COR-L47 (cell line): ENCODE measurements around the gene TBCC.

Source experiments
- DNase-seq: peaks from one replicate; lab custom pipeline; 2025; lab: John Stamatoyannopoulos, UW

Gene TBCC

DNA sequence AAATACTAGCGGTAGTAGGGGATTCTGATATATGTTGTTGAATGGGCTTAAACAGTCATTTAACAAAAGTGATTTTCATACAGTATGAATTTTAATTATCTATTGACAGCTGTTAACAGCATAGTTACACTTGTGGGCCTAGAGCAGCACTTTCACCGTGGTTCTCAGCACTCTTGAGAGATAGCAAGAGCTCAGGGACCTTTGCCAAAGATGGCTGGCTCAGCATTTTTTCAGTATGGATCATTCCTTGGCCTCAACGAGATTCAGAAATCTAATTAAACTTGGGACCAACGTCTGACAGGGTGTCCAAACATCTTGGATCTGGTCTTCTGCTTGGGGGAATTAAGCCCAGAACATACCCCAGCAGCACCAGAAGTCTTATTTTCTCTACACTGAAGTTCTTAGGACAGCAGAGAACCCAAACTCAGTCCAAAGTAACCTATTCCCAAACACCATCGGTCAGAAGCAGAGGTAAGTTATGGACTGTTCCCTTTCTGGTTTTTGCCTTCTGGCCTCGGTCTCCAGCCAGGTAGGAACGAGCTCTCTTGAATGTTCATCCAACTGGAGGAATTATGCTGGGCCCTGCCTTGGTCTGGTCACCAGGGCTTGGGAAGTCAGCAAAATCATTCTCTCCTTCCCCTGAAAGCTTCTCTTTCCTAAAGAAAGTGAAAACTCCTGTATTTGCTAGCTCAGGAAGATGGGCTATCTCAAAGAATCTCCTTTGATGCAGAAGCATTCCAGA is 49.2 kb downstream of the TBCC start:
- DNase-seq = no peak

DNA sequence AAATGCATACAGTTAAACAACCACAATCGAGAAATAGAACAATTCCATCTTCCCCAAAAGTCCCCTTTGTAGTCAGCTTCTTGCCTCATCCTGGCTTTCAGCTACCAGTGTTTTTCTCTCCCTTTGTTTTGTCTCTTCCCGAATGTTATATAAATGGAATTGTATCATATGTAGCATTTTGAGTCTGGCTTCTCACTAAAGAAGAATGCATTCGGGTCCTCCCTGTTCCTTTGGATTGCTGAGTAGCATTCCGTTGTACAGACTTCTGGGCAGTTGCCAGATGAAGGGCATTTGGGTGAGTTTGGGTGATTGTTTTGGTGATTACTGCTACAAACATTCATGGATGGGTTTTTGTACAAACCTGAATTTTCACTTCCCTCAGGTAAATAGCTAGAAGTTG is 51.3 kb downstream of the TBCC start:
- DNase-seq = no peak
